Measurements from ENCODE around the gene EFNA5.

Gene EFNA5

GRCh38 chr5:107515521-107516080 is 155.1 kb downstream of the EFNA5 start (continued):
- TF ChIP-seq ZNF626 (tag by site-specific recombination; IDR thresholded peaks at IDR 0.05) = no peak
- TF ChIP-seq ZNF404 (tag by site-specific recombination; IDR thresholded peaks at IDR 0.05) = no peak
- TF ChIP-seq HOXC10 (CRISPR knock-in tag; IDR thresholded peaks at IDR 0.05) = no peak
- no peak for TF ChIP-seq HIC1 (tag by site-specific recombination; IDR thresholded peaks at IDR 0.05)
- TF ChIP-seq ZNF585B (tag by site-specific recombination; IDR thresholded peaks at IDR 0.05) = no peak
- TF ChIP-seq ZNF23 (tag by site-specific recombination; IDR thresholded peaks at IDR 0.05; ENCODE audit: borderline replicate concordance) = no peak
- TF ChIP-seq ZNF561 (tag by site-specific recombination; IDR thresholded peaks at IDR 0.05; ENCODE audit: borderline replicate concordance) = no peak
- no peak for TF ChIP-seq ZBTB1 (tag by site-specific recombination; IDR thresholded peaks at IDR 0.05)
- no peak for TF ChIP-seq IKZF3 (tag by site-specific recombination; IDR thresholded peaks at IDR 0.05)
- TF ChIP-seq ZNF202 (tag by site-specific recombination; IDR thresholded peaks at IDR 0.05; ENCODE audit: borderline replicate concordance) = no peak
- no peak for TF ChIP-seq ZNF610 (tag by site-specific recombination; IDR thresholded peaks at IDR 0.05; ENCODE audit: borderline replicate concordance)
- TF ChIP-seq ZNF350 (tag by site-specific recombination; IDR thresholded peaks at IDR 0.05) = no peak
- TF ChIP-seq ZNF114 (tag by site-specific recombination; IDR thresholded peaks at IDR 0.05) = no peak

DNA sequence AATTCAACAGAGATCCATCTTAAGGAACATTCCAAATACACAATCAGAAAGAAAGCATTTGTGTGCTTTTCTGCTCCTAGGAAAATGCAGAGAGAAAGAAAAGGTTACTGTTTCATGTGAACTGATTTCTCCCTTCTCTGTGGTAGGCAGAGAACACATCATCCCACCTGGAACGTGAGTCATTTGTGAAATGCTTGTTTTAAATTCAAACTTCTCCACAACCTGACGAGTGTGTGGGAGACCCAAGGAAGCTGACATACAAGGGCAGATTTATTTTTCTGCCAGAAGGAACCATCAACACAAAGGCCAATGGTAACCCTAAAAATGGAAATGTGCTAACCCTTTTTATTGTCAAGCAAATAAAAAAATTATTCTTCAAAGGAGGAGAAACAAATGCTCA is 156.4 kb downstream of the EFNA5 start:
- peaks cover 35% of the 10 kb centered on the region for H3K4me1 ChIP-seq (ENCODE audit: control insufficient read depth, insufficient read depth, low read length)
- ChIA-PET POLR2A (no interaction called here), CTCF (no interaction called here)
- H3K4me3 ChIP-seq (ENCODE audit: low read depth, low read length) = no peak overlapping the region
- no peaks in the 10 kb centered on the region for H3K36me3 ChIP-seq (ENCODE audit: control insufficient read depth in 2 of 2, insufficient read depth in 1 of 2, low read length in 2 of 2)
- no peaks in the 10 kb centered on the region for H3K9me3 ChIP-seq (ENCODE audit: control insufficient read depth, insufficient read depth, low read depth, low read length)
- H3K27ac ChIP-seq (ENCODE audit: extremely low read depth, low read depth, low read length) = 0 out of 2 replicates have a peak overlapping the region, but pooled peaks have one; percentile 26
- TF ChIP-seq SETDB1 (IDR thresholded peaks at IDR 0.05; ENCODE audit: insufficient read length, low read length) = no peak
- no peak for TF ChIP-seq ZNF621 (tag by site-specific recombination; IDR thresholded peaks at IDR 0.05)
- no peak for TF ChIP-seq ZEB2 (tag by site-specific recombination; IDR thresholded peaks at IDR 0.05)
- no peak for TF ChIP-seq GLIS2 (tag by site-specific recombination; IDR thresholded peaks at IDR 0.05)
- no peak for TF ChIP-seq ZNF140 (tag by site-specific recombination; IDR thresholded peaks at IDR 0.05)
- TF ChIP-seq ZSCAN23 (tag by site-specific recombination; IDR thresholded peaks at IDR 0.05) = no peak
- TF ChIP-seq ZNF571 (tag by site-specific recombination; IDR thresholded peaks at IDR 0.05) = no peak
- TF ChIP-seq, protein P1, sequence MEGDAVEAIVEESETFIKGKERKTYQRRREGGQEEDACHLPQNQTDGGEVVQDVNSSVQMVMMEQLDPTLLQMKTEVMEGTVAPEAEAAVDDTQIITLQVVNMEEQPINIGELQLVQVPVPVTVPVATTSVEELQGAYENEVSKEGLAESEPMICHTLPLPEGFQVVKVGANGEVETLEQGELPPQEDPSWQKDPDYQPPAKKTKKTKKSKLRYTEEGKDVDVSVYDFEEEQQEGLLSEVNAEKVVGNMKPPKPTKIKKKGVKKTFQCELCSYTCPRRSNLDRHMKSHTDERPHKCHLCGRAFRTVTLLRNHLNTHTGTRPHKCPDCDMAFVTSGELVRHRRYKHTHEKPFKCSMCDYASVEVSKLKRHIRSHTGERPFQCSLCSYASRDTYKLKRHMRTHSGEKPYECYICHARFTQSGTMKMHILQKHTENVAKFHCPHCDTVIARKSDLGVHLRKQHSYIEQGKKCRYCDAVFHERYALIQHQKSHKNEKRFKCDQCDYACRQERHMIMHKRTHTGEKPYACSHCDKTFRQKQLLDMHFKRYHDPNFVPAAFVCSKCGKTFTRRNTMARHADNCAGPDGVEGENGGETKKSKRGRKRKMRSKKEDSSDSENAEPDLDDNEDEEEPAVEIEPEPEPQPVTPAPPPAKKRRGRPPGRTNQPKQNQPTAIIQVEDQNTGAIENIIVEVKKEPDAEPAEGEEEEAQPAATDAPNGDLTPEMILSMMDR (tag by site-specific recombination; IDR thresholded peaks at IDR 0.05) = no peak
- TF ChIP-seq ZNF354C (tag by site-specific recombination; IDR thresholded peaks at IDR 0.05; ENCODE audit: borderline replicate concordance, low read depth) = no peak
- TF ChIP-seq ZNF747 (tag by site-specific recombination; IDR thresholded peaks at IDR 0.05) = no peak
- TF ChIP-seq SCRT1 (tag by site-specific recombination; IDR thresholded peaks at IDR 0.05; ENCODE audit: borderline replicate concordance) = no peak
- no peak for TF ChIP-seq ZNF24 (tag by site-specific recombination; IDR thresholded peaks at IDR 0.05)
- TF ChIP-seq ZSCAN30 (tag by site-specific recombination; IDR thresholded peaks at IDR 0.05) = no peak
- TF ChIP-seq ZNF785 (tag by site-specific recombination; IDR thresholded peaks at IDR 0.05) = no peak
- TF ChIP-seq GLI2 (tag by site-specific recombination; IDR thresholded peaks at IDR 0.05; ENCODE audit: borderline replicate concordance, low read depth) = no peak
- no peak for TF ChIP-seq BCL11A (tag by site-specific recombination; IDR thresholded peaks at IDR 0.05; ENCODE audit: low read depth)

Data from HEK293 (cell line).